GM19467 (cell line): Measurements from ENCODE around the gene FAM156A.
"Not testable (repeated sequence)": the region's sequence is repeated elsewhere in the genome, so short reads cannot be mapped to it uniquely, and the experiment has no call there.

Experiments used
- ATAC-seq: cut with Tn5 transposase; IDR thresholded peaks from one replicate; pipeline ENCODE4 v1.9.1; 2021; ENCODE audit warnings: mild to moderate bottlenecking, moderate library complexity; ENCODE audit not compliant: unreplicated experiment

FAM156A gene

GRCh38 chrX:52958113-52958959, at the start of gene FAM156A:
Gene FAM156A, minus strand, starts transcription at chrX:52958518. Its CDS starts 9,930 bp downstream, at chrX:52948588.
- ATAC-seq = peak; percentile 84

- no peak for ATAC-seq
Observed at GRCh38 chrX:53005327-53005726, 47.0 kb upstream of the FAM156A start.

GRCh38 chrX:53004811-53005210, 46.5 kb upstream of the FAM156A start:
- no peak for ATAC-seq

GRCh38 chrX:53004038-53004437, 45.7 kb upstream of the FAM156A start:
- ATAC-seq = no peak

GRCh38 chrX:53003111-53003510, 44.8 kb upstream of the FAM156A start:
- ATAC-seq = no peak

GRCh38 chrX:53001958-53002357, 43.6 kb upstream of the FAM156A start:
- ATAC-seq = no peak

GRCh38 chrX:53000447-53001135, 42.3 kb upstream of the FAM156A start:
- no peak for ATAC-seq

- no peak for ATAC-seq
Observed at GRCh38 chrX:52995987-52996331, 37.6 kb upstream of the FAM156A start.

GRCh38 chrX:52995135-52995986, 37.0 kb upstream of the FAM156A start:
- peak; percentile 96 for ATAC-seq

- no peak for ATAC-seq
Observed at GRCh38 chrX:52990848-52991247, 32.5 kb upstream of the FAM156A start.

GRCh38 chrX:52990011-52990631, 31.8 kb upstream of the FAM156A start:
- ATAC-seq = peak; percentile 77

- no peak for ATAC-seq
Observed at GRCh38 chrX:52988985-52989917, 30.9 kb upstream of the FAM156A start.

- ATAC-seq = no peak
Observed at GRCh38 chrX:52983321-52984000, 25.1 kb upstream of the FAM156A start.

GRCh38 chrX:52979993-52980392, 21.7 kb upstream of the FAM156A start:
- no peak for ATAC-seq

GRCh38 chrX:52979568-52979967, 21.2 kb upstream of the FAM156A start:
- no peak for ATAC-seq

GRCh38 chrX:52977953-52978352, 19.6 kb upstream of the FAM156A start:
- no peak for ATAC-seq

- ATAC-seq = not testable (repeated sequence)
Observed at GRCh38 chrX:52975576-52975975, 17.3 kb upstream of the FAM156A start.

GRCh38 chrX:52974336-52974992, 16.1 kb upstream of the FAM156A start:
- not testable (repeated sequence) for ATAC-seq

- not testable (repeated sequence) for ATAC-seq
Observed at GRCh38 chrX:52967922-52968321, 9.6 kb upstream of the FAM156A start.
